ENCODE measurements around the gene MAP2K4.
A peak's percentile ranks its signal among the peaks of the same experiment; 100 is the strongest.

Gene MAP2K4

DNA sequence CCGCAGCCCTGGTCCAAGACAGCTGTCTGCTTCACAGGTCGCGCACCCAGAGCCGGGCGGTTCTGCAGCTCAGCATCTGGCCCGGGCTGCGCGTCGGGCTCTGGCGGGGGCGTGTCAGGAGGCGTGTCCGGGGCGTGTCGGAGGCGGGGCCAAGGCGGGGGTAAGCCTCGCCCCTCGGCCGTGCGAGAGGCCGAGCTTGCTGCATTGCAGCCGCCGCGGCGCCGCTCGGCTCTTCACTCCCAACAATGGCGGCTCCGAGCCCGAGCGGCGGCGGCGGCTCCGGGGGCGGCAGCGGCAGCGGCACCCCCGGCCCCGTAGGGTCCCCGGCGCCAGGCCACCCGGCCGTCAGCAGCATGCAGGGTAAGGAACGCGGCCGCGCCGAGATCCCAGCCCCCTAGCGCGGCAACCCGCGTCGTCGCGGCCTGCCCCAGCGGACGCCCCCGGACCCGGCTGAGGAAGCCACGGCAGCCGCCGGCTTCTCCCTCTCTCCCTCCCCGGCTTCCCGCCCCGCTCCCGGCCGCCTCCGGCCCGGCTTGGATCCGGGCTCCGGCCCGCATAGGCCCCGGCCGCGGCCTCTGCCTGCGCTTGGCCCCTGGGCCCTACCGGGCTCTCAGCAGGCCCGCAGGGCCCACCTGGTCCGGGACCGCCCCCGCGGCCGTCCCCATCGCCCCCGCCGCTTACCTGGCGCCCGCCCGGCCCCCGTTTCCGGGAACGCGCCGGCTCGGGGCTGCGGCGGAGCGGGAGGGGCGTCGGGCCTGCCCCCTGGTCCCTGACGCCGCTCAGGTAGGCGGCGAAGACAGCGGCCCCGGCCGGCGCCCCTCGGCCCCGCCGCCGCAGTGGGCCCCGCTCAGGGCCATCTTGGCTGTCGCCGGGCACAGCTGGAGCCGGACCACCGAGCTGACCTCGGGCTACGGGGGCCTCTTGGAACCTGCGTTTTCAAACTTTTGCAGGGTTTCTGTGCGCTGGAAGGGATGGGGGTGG is at the start of gene MAP2K4 (continued):
- TF ChIP-seq, protein P1, sequence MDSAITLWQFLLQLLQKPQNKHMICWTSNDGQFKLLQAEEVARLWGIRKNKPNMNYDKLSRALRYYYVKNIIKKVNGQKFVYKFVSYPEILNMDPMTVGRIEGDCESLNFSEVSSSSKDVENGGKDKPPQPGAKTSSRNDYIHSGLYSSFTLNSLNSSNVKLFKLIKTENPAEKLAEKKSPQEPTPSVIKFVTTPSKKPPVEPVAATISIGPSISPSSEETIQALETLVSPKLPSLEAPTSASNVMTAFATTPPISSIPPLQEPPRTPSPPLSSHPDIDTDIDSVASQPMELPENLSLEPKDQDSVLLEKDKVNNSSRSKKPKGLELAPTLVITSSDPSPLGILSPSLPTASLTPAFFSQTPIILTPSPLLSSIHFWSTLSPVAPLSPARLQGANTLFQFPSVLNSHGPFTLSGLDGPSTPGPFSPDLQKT (IDR thresholded peaks at IDR 0.05; ENCODE audit: borderline replicate concordance, low read depth, low read length) = no peak; the same call in 1 of the 2 replicates
- TF ChIP-seq ZFP37 (tag by site-specific recombination; IDR thresholded peaks at IDR 0.05) = no peak
- no peak for TF ChIP-seq SCRT1 (tag by site-specific recombination; IDR thresholded peaks at IDR 0.05; ENCODE audit: borderline replicate concordance)
- TF ChIP-seq ZNF24 (tag by site-specific recombination; IDR thresholded peaks at IDR 0.05) = no peak
- no peak for TF ChIP-seq ZBTB17 (tag by site-specific recombination; IDR thresholded peaks at IDR 0.05)
- TF ChIP-seq, protein P2, sequence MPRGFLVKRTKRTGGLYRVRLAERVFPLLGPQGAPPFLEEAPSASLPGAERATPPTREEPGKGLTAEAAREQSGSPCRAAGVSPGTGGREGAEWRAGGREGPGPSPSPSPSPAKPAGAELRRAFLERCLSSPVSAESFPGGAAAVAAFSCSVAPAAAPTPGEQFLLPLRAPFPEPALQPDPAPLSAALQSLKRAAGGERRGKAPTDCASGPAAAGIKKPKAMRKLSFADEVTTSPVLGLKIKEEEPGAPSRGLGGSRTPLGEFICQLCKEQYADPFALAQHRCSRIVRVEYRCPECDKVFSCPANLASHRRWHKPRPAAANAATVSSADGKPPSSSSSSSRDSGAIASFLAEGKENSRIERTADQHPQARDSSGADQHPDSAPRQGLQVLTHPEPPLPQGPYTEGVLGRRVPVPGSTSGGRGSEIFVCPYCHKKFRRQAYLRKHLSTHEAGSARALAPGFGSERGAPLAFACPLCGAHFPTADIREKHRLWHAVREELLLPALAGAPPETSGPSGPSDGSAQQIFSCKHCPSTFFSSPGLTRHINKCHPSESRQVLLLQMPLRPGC (tag by site-specific recombination; IDR thresholded peaks at IDR 0.05) = no peak
- TF ChIP-seq ZNF302 (tag by site-specific recombination; IDR thresholded peaks at IDR 0.05; ENCODE audit: low read depth) = no peak
- TF ChIP-seq ZNF645 (tag by site-specific recombination; IDR thresholded peaks at IDR 0.05) = no peak
- TF ChIP-seq ZNF837 (tag by site-specific recombination; IDR thresholded peaks at IDR 0.05) = no peak
- no peak for TF ChIP-seq KLF16 (tag by site-specific recombination; IDR thresholded peaks at IDR 0.05)
- no peak for TF ChIP-seq ZNF785 (tag by site-specific recombination; IDR thresholded peaks at IDR 0.05)
- TF ChIP-seq SP3 (tag by site-specific recombination; IDR thresholded peaks at IDR 0.05) = peak; percentile 97
- TF ChIP-seq ZSCAN16 (tag by site-specific recombination; IDR thresholded peaks at IDR 0.05) = no peak
- TF ChIP-seq KLF8 (tag by site-specific recombination; IDR thresholded peaks at IDR 0.05) = peak; percentile 87
- TF ChIP-seq ZNF530 (tag by site-specific recombination; IDR thresholded peaks at IDR 0.05; ENCODE audit: low read depth) = no peak
- no peak for TF ChIP-seq ZNF350 (tag by site-specific recombination; IDR thresholded peaks at IDR 0.05)
- TF ChIP-seq ZSCAN23 (tag by site-specific recombination; IDR thresholded peaks at IDR 0.05) = no peak
- TF ChIP-seq ZNF416 (tag by site-specific recombination; IDR thresholded peaks at IDR 0.05) = no peak
- no peak for TF ChIP-seq ZNF626 (tag by site-specific recombination; IDR thresholded peaks at IDR 0.05)
- TF ChIP-seq ZNF610 (tag by site-specific recombination; IDR thresholded peaks at IDR 0.05; ENCODE audit: borderline replicate concordance) = no peak
- TF ChIP-seq ZNF473 (tag by site-specific recombination; IDR thresholded peaks at IDR 0.05) = no peak
- no peak for TF ChIP-seq ZNF426 (tag by site-specific recombination; IDR thresholded peaks at IDR 0.05)
- no peak for TF ChIP-seq HOXD13 (CRISPR knock-in tag; IDR thresholded peaks at IDR 0.05; ENCODE audit: borderline replicate concordance)
- TF ChIP-seq ZNF133 (tag by site-specific recombination; IDR thresholded peaks at IDR 0.05) = no peak
- TF ChIP-seq ZNF16 (tag by site-specific recombination; IDR thresholded peaks at IDR 0.05; ENCODE audit: low read depth) = no peak
- no peak for TF ChIP-seq ZNF558 (tag by site-specific recombination; IDR thresholded peaks at IDR 0.05)
- TF ChIP-seq, protein P3, sequence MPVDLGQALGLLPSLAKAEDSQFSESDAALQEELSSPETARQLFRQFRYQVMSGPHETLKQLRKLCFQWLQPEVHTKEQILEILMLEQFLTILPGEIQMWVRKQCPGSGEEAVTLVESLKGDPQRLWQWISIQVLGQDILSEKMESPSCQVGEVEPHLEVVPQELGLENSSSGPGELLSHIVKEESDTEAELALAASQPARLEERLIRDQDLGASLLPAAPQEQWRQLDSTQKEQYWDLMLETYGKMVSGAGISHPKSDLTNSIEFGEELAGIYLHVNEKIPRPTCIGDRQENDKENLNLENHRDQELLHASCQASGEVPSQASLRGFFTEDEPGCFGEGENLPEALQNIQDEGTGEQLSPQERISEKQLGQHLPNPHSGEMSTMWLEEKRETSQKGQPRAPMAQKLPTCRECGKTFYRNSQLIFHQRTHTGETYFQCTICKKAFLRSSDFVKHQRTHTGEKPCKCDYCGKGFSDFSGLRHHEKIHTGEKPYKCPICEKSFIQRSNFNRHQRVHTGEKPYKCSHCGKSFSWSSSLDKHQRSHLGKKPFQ (tag by site-specific recombination; IDR thresholded peaks at IDR 0.05) = no peak
- TF ChIP-seq ZNF10 (tag by site-specific recombination; IDR thresholded peaks at IDR 0.05) = no peak
- TF ChIP-seq ZBTB48 (tag by site-specific recombination; IDR thresholded peaks at IDR 0.05) = no peak
- TF ChIP-seq ZNF654 (tag by site-specific recombination; IDR thresholded peaks at IDR 0.05; ENCODE audit: low read depth) = no peak
- no peak for TF ChIP-seq PRDM1 (tag by site-specific recombination; IDR thresholded peaks at IDR 0.05)
- no peak for TF ChIP-seq FEZF1 (tag by site-specific recombination; IDR thresholded peaks at IDR 0.05)
- TF ChIP-seq OVOL3 (tag by site-specific recombination; IDR thresholded peaks at IDR 0.05) = no peak
- no peak for TF ChIP-seq ZBTB44 (tag by site-specific recombination; IDR thresholded peaks at IDR 0.05)
- no peak for TF ChIP-seq ZNF791 (tag by site-specific recombination; IDR thresholded peaks at IDR 0.05)
